HG03432 (cell line): ENCODE data around the gene MAD1L1.

Source experiments
- ATAC-seq: cut with Tn5 transposase; IDR thresholded peaks from one replicate; pipeline ENCODE4 v1.9.1; 2021; ENCODE audit warnings: mild to moderate bottlenecking, moderate library complexity; ENCODE audit not compliant: unreplicated experiment

MAD1L1 gene

GRCh38 chr7:2242541-2243429, 10.0 kb upstream of the MAD1L1 start:
- peak; percentile 13 for ATAC-seq

- peak; percentile 73 for ATAC-seq
These were observed 9.1 kb upstream of the MAD1L1 start, which contains the start of the genes MRM2 and NUDT1 for GRCh38 chr7:2241580-2242540. Gene MRM2 (minus strand): TSS chr7:2242205. CDS start chr7:2242169, 36 bp downstream. Gene NUDT1 (plus strand): TSS chr7:2242226. CDS start chr7:2244575, 2,349 bp downstream.

GRCh38 chr7:2239242-2239641, 6.5 kb upstream of the MAD1L1 start:
- no peak for ATAC-seq

- ATAC-seq = peak; percentile 57
These were observed 4.4 kb upstream of the MAD1L1 start for GRCh38 chr7:2237109-2237602.

- ATAC-seq = no peak
These were observed 1.2 kb upstream of the MAD1L1 start for GRCh38 chr7:2233926-2234325.

GRCh38 chr7:2231992-2232765, 566 bp downstream of the MAD1L1 start:
- peak; percentile 37 for ATAC-seq

GRCh38 chr7:2230882-2231281, 1.9 kb downstream of the MAD1L1 start:
- no peak for ATAC-seq

- no peak for ATAC-seq
These were observed 2.5 kb downstream of the MAD1L1 start for GRCh38 chr7:2230226-2230625.

GRCh38 chr7:2229467-2229866, 3.3 kb downstream of the MAD1L1 start:
- ATAC-seq = no peak

GRCh38 chr7:2228921-2229320, 3.8 kb downstream of the MAD1L1 start:
- no peak for ATAC-seq

- no peak for ATAC-seq
These were observed 5.0 kb downstream of the MAD1L1 start for GRCh38 chr7:2227699-2228098.

GRCh38 chr7:2225830-2226229, 6.9 kb downstream of the MAD1L1 start:
- no peak for ATAC-seq

- no peak for ATAC-seq
These were observed 7.4 kb downstream of the MAD1L1 start for GRCh38 chr7:2225336-2225735.

GRCh38 chr7:2224934-2225333, 7.8 kb downstream of the MAD1L1 start:
- ATAC-seq = no peak

- no peak for ATAC-seq
These were observed 8.2 kb downstream of the MAD1L1 start for GRCh38 chr7:2224491-2224928.

GRCh38 chr7:2223321-2223720, 9.4 kb downstream of the MAD1L1 start:
- ATAC-seq = no peak

GRCh38 chr7:2222516-2222915, 10.2 kb downstream of the MAD1L1 start:
- no peak for ATAC-seq

GRCh38 chr7:2220954-2221353, 11.8 kb downstream of the MAD1L1 start:
- ATAC-seq = no peak

GRCh38 chr7:2220506-2220905, 12.2 kb downstream of the MAD1L1 start:
- no peak for ATAC-seq

GRCh38 chr7:2220030-2220429, 12.7 kb downstream of the MAD1L1 start:
- ATAC-seq = no peak
